Osteocyte (in vitro differentiated cells): Measurements from ENCODE around the gene PTPRK. TPM values are rescaled to one million over a fixed set of nuclear protein-coding genes. Genes with fewer than 3 reads are reported as not detected.

Experiments used
- DNase-seq: peaks from one replicate; pipeline ENCODE4 v3.0.0; 2021; ENCODE audit warnings: mixed read lengths; ENCODE audit not compliant: unreplicated experiment; ENCODE audit errors: extremely low spot score
- H3K27ac Mint-ChIP-seq: one replicate; pipeline ENCODE4 v1.8.0; 2021; ENCODE audit warnings: mild to moderate bottlenecking, mixed read lengths; ENCODE audit not compliant: unreplicated experiment
- H3K27me3 Mint-ChIP-seq: one replicate; pipeline ENCODE4 v1.8.0; 2021; ENCODE audit warnings: mixed read lengths; ENCODE audit not compliant: unreplicated experiment
- H3K36me3 Mint-ChIP-seq: one replicate; pipeline ENCODE4 v1.8.0; 2021; ENCODE audit warnings: mixed read lengths; ENCODE audit not compliant: unreplicated experiment
- H3K4me1 Mint-ChIP-seq: one replicate; pipeline ENCODE4 v1.8.0; 2021; ENCODE audit warnings: mixed read lengths; ENCODE audit not compliant: unreplicated experiment
- H3K4me3 Mint-ChIP-seq: one replicate; pipeline ENCODE4 v1.8.0; 2021; ENCODE audit warnings: mild to moderate bottlenecking, moderate library complexity, mixed read lengths; ENCODE audit not compliant: unreplicated experiment
- H3K9me3 Mint-ChIP-seq: one replicate; pipeline ENCODE4 v1.8.0; 2021; ENCODE audit warnings: mixed read lengths; ENCODE audit not compliant: unreplicated experiment
- CTCF ChIP-seq: fragments of 200-600 bp; sonication (generic); IDR thresholded peaks from 2 replicates; pipeline ENCODE4 v1.5.0; 2021; ENCODE audit warnings: antibody characterized with exemption, mild to moderate bottlenecking, moderate library complexity
- total RNA-seq: library from RNA; stranded (reverse); gene quantifications from 2 replicates; pipeline ENCODE4 v1.2.1, GENCODE V29; 2021

Gene PTPRK
- total RNA-seq, 1 donor from 2014 or later = 130 TPM

- H3K4me3 Mint-ChIP-seq = no peak overlapping the region
- H3K4me1 Mint-ChIP-seq = peaks cover 82% of the 10 kb centered on the region
- no peaks in the 10 kb centered on the region for H3K27me3 Mint-ChIP-seq
- no peak for TF ChIP-seq CTCF
- H3K36me3 Mint-ChIP-seq = no peaks in the 10 kb centered on the region
- H3K27ac Mint-ChIP-seq = peak overlapping the region; percentile 55
- DNase-seq = no peak
- no peaks in the 10 kb centered on the region for H3K9me3 Mint-ChIP-seq
Measured at GRCh38 chr6:128505603-128506002, 14.8 kb downstream of the PTPRK start.

- TF ChIP-seq CTCF = no peak
- Mint-ChIP-seq H3K4me1 (peaks cover 84% of the 10 kb centered on the region), H3K27ac (no peak overlapping the region), H3K4me3 (no peak overlapping the region), H3K9me3 (no peaks in the 10 kb centered on the region), H3K36me3 (peaks cover under 1% of the 10 kb centered on the region), H3K27me3 (no peaks in the 10 kb centered on the region)
- DNase-seq = no peak
Measured at GRCh38 chr6:128504003-128504654, 16.3 kb downstream of the PTPRK start.

GRCh38 chr6:128500749-128501600 lies 19.4 kb downstream of the PTPRK start:
- TF ChIP-seq CTCF = no peak
- peaks cover 2% of the 10 kb centered on the region for H3K36me3 Mint-ChIP-seq
- H3K4me1 Mint-ChIP-seq = peaks cover 69% of the 10 kb centered on the region
- H3K27me3 Mint-ChIP-seq = no peaks in the 10 kb centered on the region
- no peak overlapping the region for H3K4me3 Mint-ChIP-seq
- no peaks in the 10 kb centered on the region for H3K9me3 Mint-ChIP-seq
- peak overlapping the region; percentile 86 for H3K27ac Mint-ChIP-seq
- no peak for DNase-seq

- H3K27ac Mint-ChIP-seq = peak overlapping the region; percentile 86
Measured at GRCh38 chr6:128500014-128500413, 20.4 kb downstream of the PTPRK start.

More at GRCh38 chr6:128500014-128500413, 20.4 kb downstream of the PTPRK start:
- peaks cover 71% of the 10 kb centered on the region for H3K4me1 Mint-ChIP-seq
- H3K27me3 Mint-ChIP-seq = no peaks in the 10 kb centered on the region
- TF ChIP-seq CTCF = no peak
- DNase-seq = no peak
- no peaks in the 10 kb centered on the region for H3K9me3 Mint-ChIP-seq
- no peak overlapping the region for H3K4me3 Mint-ChIP-seq
- H3K36me3 Mint-ChIP-seq = peaks cover 2% of the 10 kb centered on the region
